Measurements from ENCODE around the gene OSM.

OSM gene

GRCh38 chr22:30266445-30267381 lies at the start of gene OSM:
TSS of gene OSM (minus strand) at chr22:30266851. CDS start at chr22:30266799, 52 bp downstream.
- DNase-seq (ENCODE audit: extremely low read depth, low read depth) = no peak
- H3K4me3 ChIP-seq (replicated peaks; ENCODE audit: low read depth, low read length) = no peak within 1 kb of the TSS
- TF ChIP-seq CTCF (IDR thresholded peaks at IDR 0.05; ENCODE audit: low read depth, low read length, missing control alignments) = no peak

GRCh38 chr22:30315962-30316576 lies 49.4 kb upstream of the OSM start:
- no peak overlapping the region for H3K4me3 ChIP-seq (replicated peaks; ENCODE audit: low read depth, low read length)
- DNase-seq (ENCODE audit: extremely low read depth, low read depth) = no peak
- TF ChIP-seq CTCF (IDR thresholded peaks at IDR 0.05; ENCODE audit: low read depth, low read length, missing control alignments) = no peak

GRCh38 chr22:30314915-30315314 lies 48.3 kb upstream of the OSM start:
- H3K4me3 ChIP-seq (replicated peaks; ENCODE audit: low read depth, low read length) = no peak overlapping the region
- no peak for DNase-seq (ENCODE audit: extremely low read depth, low read depth)
- TF ChIP-seq CTCF (IDR thresholded peaks at IDR 0.05; ENCODE audit: low read depth, low read length, missing control alignments) = no peak

- DNase-seq (ENCODE audit: extremely low read depth, low read depth) = no peak
- H3K4me3 ChIP-seq (replicated peaks; ENCODE audit: low read depth, low read length) = no peak overlapping the region
- TF ChIP-seq CTCF (IDR thresholded peaks at IDR 0.05; ENCODE audit: low read depth, low read length, missing control alignments) = no peak
Measured at GRCh38 chr22:30313527-30314363, 47.1 kb upstream of the OSM start.

GRCh38 chr22:30312053-30312452 lies 45.4 kb upstream of the OSM start:
- TF ChIP-seq CTCF (IDR thresholded peaks at IDR 0.05; ENCODE audit: low read depth, low read length, missing control alignments) = no peak
- H3K4me3 ChIP-seq (replicated peaks; ENCODE audit: low read depth, low read length) = no peak overlapping the region
- no peak for DNase-seq (ENCODE audit: extremely low read depth, low read depth)

- DNase-seq (ENCODE audit: extremely low read depth, low read depth) = no peak
- no peak overlapping the region for H3K4me3 ChIP-seq (replicated peaks; ENCODE audit: low read depth, low read length)
- TF ChIP-seq CTCF (IDR thresholded peaks at IDR 0.05; ENCODE audit: low read depth, low read length, missing control alignments) = no peak
Measured at GRCh38 chr22:30310881-30311771, 44.5 kb upstream of the OSM start.

All from HFF-Myc (cell line).